Esophagus muscularis mucosa (tissue), 4 donors: Measurements from ENCODE around the gene FEZ2. TPM values are rescaled to one million over a fixed set of nuclear protein-coding genes. Genes with fewer than 3 reads are reported as not detected.

Experiments
- DNase-seq: peaks from one replicate; pipeline ENCODE4 v3.0.0-alpha.2; 2017; ENCODE audit errors: extremely low spot score
- H3K27ac ChIP-seq, 4 donors: fragments of 200-600 bp; sonication (generic); replicated peaks in 1 of 4; 1 replicate in 3 of 4; 2 replicates in 1 of 4; pipeline ENCODE4 v1.5.1; 2016 to 2019; ENCODE audit warnings: mild to moderate bottlenecking in 1 of 4
- H3K27me3 ChIP-seq, 4 donors: fragments of 200-600 bp; sonication (generic); one replicate each; pipeline versions ENCODE4 v1.5.1 to v1.6.0; 2016 to 2019
- H3K36me3 ChIP-seq, 4 donors: fragments of 200-600 bp; sonication (generic); one replicate each; pipeline ENCODE4 v1.5.1; 2016 to 2019
- H3K4me1 ChIP-seq, 4 donors: fragments of 200-600 bp; sonication (generic); one replicate each; pipeline ENCODE4 v1.5.1; 2016 to 2019
- H3K4me3 ChIP-seq, 4 donors: fragments of 200-600 bp; sonication (generic); 1 replicate in 2 of 4; 2 replicates in 2 of 4; pipeline ENCODE4 v1.5.1; 2016 to 2019; ENCODE audit warnings: mild to moderate bottlenecking in 4 of 4, moderate library complexity in 1 of 4
- H3K9me3 ChIP-seq, 4 donors: fragments of 200-600 bp; sonication (generic); 1 replicate in 3 of 4; 2 replicates in 1 of 4; pipeline ENCODE4 v1.5.1; 2016 to 2019
- EP300 ChIP-seq: sonication (generic); formaldehyde crosslinking; IDR thresholded peaks from one replicate; pipeline ENCODE4 v1.6.1; 2017; ENCODE audit warnings: antibody characterized with exemption
- POLR2A ChIP-seq: fragments of 450-650 bp; IDR thresholded peaks from one replicate; pipeline ENCODE4 v1.6.1; 2017; ENCODE audit warnings: antibody characterized with exemption, moderate library complexity, mild to moderate bottlenecking, low read depth
- POLR2AphosphoS5 ChIP-seq, 2 donors: sonication (generic); formaldehyde crosslinking; IDR thresholded peaks; one replicate each; pipeline ENCODE4 v1.6.1; 2017; ENCODE audit warnings: antibody characterized with exemption in 2 of 2
- WGBS: methylation state at CpG from one replicate; pipeline ENCODE4 v1.1.5; 2018; 5-methylcytosine and 5-hydroxymethylcytosine counted together
- intact Hi-C: fragments of 100-400 bp; cut with DNase I; formaldehyde crosslinking; loops from one replicate; pipeline ENCODE4 v1.15.1; 2023
- total RNA-seq, 4 donors: library from RNA; depleted of rRNA; stranded (reverse); fragments of >200 nt; gene quantifications; one replicate each; pipeline versions ENCODE4 v1.1.0 to v1.2.1, GENCODE V29; 2016
- TF ChIP-seq, protein P1 (sequence below), 3 experiments: fragments of 200-600 bp in 2 of 3; fragments of 450-650 bp in 1 of 3; sonication (generic) in 2 of 3; IDR thresholded peaks; one replicate each; pipeline ENCODE4 v1.5.1; 2017 to 2019; ENCODE audit warnings: antibody characterized with exemption in 3 of 3, mild to moderate bottlenecking in 2 of 3, moderate library complexity in 1 of 3

Gene FEZ2
- total RNA-seq, 4 donors from 2014 or later, result 40.4 to 58.2 (median 45.2) TPM

- 69% methylated on average over 3 of the region's 3 CpGs for WGBS
- H3K4me1 ChIP-seq, result peaks cover 8 to 48% (median 37%) of the 10 kb centered on the region in 4 donors
- no peaks in the 10 kb centered on the region for H3K27me3 ChIP-seq
- TF ChIP-seq, protein P1, sequence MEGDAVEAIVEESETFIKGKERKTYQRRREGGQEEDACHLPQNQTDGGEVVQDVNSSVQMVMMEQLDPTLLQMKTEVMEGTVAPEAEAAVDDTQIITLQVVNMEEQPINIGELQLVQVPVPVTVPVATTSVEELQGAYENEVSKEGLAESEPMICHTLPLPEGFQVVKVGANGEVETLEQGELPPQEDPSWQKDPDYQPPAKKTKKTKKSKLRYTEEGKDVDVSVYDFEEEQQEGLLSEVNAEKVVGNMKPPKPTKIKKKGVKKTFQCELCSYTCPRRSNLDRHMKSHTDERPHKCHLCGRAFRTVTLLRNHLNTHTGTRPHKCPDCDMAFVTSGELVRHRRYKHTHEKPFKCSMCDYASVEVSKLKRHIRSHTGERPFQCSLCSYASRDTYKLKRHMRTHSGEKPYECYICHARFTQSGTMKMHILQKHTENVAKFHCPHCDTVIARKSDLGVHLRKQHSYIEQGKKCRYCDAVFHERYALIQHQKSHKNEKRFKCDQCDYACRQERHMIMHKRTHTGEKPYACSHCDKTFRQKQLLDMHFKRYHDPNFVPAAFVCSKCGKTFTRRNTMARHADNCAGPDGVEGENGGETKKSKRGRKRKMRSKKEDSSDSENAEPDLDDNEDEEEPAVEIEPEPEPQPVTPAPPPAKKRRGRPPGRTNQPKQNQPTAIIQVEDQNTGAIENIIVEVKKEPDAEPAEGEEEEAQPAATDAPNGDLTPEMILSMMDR (IDR thresholded peaks at IDR 0.05), result no peak
- no peak for TF ChIP-seq POLR2A
- TF ChIP-seq EP300, result no peak
- no peak for TF ChIP-seq POLR2AphosphoS5 (IDR thresholded peaks at IDR 0.05)
- H3K36me3 ChIP-seq, result peaks cover 0 to 54% (median 28%) of the 10 kb centered on the region in 4 donors
- no peaks in the 10 kb centered on the region for H3K9me3 ChIP-seq
- no peak for DNase-seq
- H3K27ac ChIP-seq, result no peak overlapping the region
- H3K4me3 ChIP-seq, result no peak overlapping the region
- intact Hi-C loops, result no loop called here
Measured at GRCh38 chr2:36587556-36587955, 10.4 kb downstream of the FEZ2 start.

GRCh38 chr2:36587101-36587500, 10.9 kb downstream of the FEZ2 start:
- Histone ChIP-seq H3K9me3 (no peaks in the 10 kb centered on the region), H3K27ac (peak overlapping the region in 1 of 4 donors; percentile 1), H3K4me1 (peaks cover 13 to 52% (median 41%) of the 10 kb centered on the region in 4 donors), H3K4me3 (no peak overlapping the region), H3K27me3 (no peaks in the 10 kb centered on the region), H3K36me3 (peaks cover 0 to 59% (median 29%) of the 10 kb centered on the region in 4 donors)
- intact Hi-C loops, result no loop called here
- WGBS, result 81% methylated on average over 1 of the region's 1 CpG
- DNase-seq, result no peak
- TF ChIP-seq POLR2AphosphoS5 (IDR thresholded peaks at IDR 0.05) (no peak), EP300 (no peak), POLR2A (no peak)
- TF ChIP-seq, protein P1 (IDR thresholded peaks at IDR 0.05), result no peak

DNA sequence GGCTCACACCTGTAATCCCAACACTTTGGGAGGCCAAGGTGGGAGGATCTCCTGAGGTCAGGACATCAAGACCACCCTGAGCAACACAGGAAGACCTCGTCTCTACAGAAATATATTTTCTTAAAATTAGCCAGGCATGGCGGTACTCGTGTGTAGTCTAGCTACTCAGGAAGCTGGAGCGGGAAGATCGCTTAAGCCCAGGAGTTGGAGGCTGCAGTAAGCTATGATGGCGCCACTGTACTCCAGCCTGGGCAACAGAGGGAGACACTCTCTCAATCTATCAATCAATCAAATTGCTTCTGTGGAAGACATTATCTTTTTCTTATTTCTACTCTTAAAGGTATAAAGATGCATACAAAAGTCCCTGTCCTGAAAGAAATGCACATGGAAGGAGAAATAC, 11.3 kb downstream of the FEZ2 start:
- Histone ChIP-seq H3K9me3 (no peaks in the 10 kb centered on the region), H3K36me3 (peaks cover 0 to 61% (median 29%) of the 10 kb centered on the region in 4 donors), H3K4me1 (peaks cover 14 to 52% (median 40%) of the 10 kb centered on the region in 4 donors), H3K27ac (peak overlapping the region in 1 of 4 donors; percentile 1), H3K4me3 (no peak overlapping the region), H3K27me3 (no peaks in the 10 kb centered on the region)
- DNase-seq, result no peak
- 95% methylated on average over 6 of the region's 6 CpGs for WGBS
- TF ChIP-seq EP300, result no peak
- no peak for TF ChIP-seq POLR2AphosphoS5 (IDR thresholded peaks at IDR 0.05)
- no peak for TF ChIP-seq POLR2A
- TF ChIP-seq, protein P1 (IDR thresholded peaks at IDR 0.05), result no peak
- intact Hi-C loops, result no loop called here

GRCh38 chr2:36584148-36584794, 13.7 kb downstream of the FEZ2 start:
- TF ChIP-seq, protein P1 (IDR thresholded peaks at IDR 0.05), result no peak
- no peak for TF ChIP-seq POLR2A
- no peak for TF ChIP-seq EP300
- no peak for TF ChIP-seq POLR2AphosphoS5 (IDR thresholded peaks at IDR 0.05)
- Histone ChIP-seq H3K9me3 (no peaks in the 10 kb centered on the region), H3K4me3 (no peak overlapping the region), H3K4me1 (peaks cover 11 to 29% (median 17%) of the 10 kb centered on the region in 4 donors), H3K36me3 (peaks cover 16 to 71% (median 51%) of the 10 kb centered on the region in 4 donors), H3K27me3 (no peaks in the 10 kb centered on the region), H3K27ac (no peak overlapping the region)
- intact Hi-C loops, result no loop called here
- no peak for DNase-seq
- WGBS, result 89% methylated on average over 1 of the region's 1 CpG

DNA sequence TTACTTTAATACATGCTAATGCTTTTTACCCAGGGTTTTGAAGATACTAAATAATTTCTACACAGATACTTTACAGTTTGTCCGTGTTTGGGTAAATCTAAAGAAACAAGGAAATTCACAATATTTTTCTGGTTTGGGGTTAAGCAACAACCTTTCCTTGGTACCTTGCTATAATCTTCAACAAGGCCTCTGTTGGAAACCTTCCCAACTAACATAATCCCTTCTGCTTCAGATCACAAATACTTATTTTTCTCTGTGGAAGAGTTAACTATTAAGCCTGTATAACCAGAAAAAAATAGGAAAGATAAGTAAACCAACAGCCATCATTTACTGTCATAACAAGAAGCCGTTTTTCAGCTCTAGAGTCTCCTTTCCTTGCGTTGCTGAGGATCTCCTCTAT, 15.0 kb downstream of the FEZ2 start:
- no peaks in the 10 kb centered on the region for H3K9me3 ChIP-seq
- H3K4me1 ChIP-seq, result peaks cover 9 to 24% (median 13%) of the 10 kb centered on the region in 4 donors
- 82% methylated on average over 3 of the region's 3 CpGs for WGBS
- intact Hi-C loops, result no loop called here
- peak overlapping the region in 2 of 4 donors; percentile 3 to 13 for H3K27ac ChIP-seq
- TF ChIP-seq, protein P1 (IDR thresholded peaks at IDR 0.05), result no peak
- no peak for TF ChIP-seq POLR2AphosphoS5 (IDR thresholded peaks at IDR 0.05)
- TF ChIP-seq EP300, result no peak
- H3K36me3 ChIP-seq, result peaks cover 22 to 78% (median 57%) of the 10 kb centered on the region in 4 donors
- H3K27me3 ChIP-seq, result no peaks in the 10 kb centered on the region
- no peak overlapping the region for H3K4me3 ChIP-seq
- DNase-seq, result no peak
